ENCODE results near the gene SLC25A45.

- no peak for TF ChIP-seq CTCF (IDR thresholded peaks at IDR 0.05)
- TF ChIP-seq YY1 (IDR thresholded peaks at IDR 0.05; ENCODE audit: low read depth): no peak
- no peak for TF ChIP-seq EZH2phosphoT487 (IDR thresholded peaks at IDR 0.05; ENCODE audit: borderline replicate concordance, low read depth)
- no peak for TF ChIP-seq RAD21 (IDR thresholded peaks at IDR 0.05; ENCODE audit: low read length)
- no peak for TF ChIP-seq TAF1 (IDR thresholded peaks at IDR 0.05; ENCODE audit: borderline replicate concordance, low read depth, low read length)
- TF ChIP-seq REST (IDR thresholded peaks at IDR 0.05; ENCODE audit: low read depth, low read length): no peak
Observed at GRCh38 chr11:65379698-65380459, 2.6 kb downstream of the SLC25A45 start.

Measured in SK-N-SH (cell line).